Left lung (tissue), 14 donors: ENCODE data around the gene SAA1. TPM values are rescaled to one million over a fixed set of nuclear protein-coding genes. Genes with fewer than 3 reads are reported as not detected.
A peak's percentile ranks its signal among the peaks of the same experiment; 100 is the strongest.

ENCODE experiments used
- ATAC-seq: fragments of 200-7000 bp; cut with Tn5 transposase; one replicate; pipeline ENCODE4 v1.9.1; 2020; ENCODE audit warnings: moderate library complexity
- DNase-seq, 4 donors: peaks; one replicate each; pipeline ENCODE4 v3.0.0-alpha.2; 2013 to 2020
- H3K27ac ChIP-seq, 2 donors: fragments of 200-600 bp; sonication (generic) in 1 of 2; one replicate each; pipeline versions ENCODE4 v1.5.0 to v1.8.0; 2020 to 2021
- H3K27me3 ChIP-seq, 2 donors: fragments of 200-600 bp; sonication (generic) in 1 of 2; one replicate each; pipeline versions ENCODE4 v1.5.0 to v1.8.0; 2020 to 2021
- H3K36me3 ChIP-seq, 2 donors: fragments of 200-600 bp; sonication (generic) in 1 of 2; one replicate each; pipeline versions ENCODE4 v1.5.0 to v1.8.0; 2020 to 2021
- H3K4me1 ChIP-seq, 2 donors: fragments of 200-600 bp; one replicate each; pipeline ENCODE4 v1.8.0; 2021
- H3K4me3 ChIP-seq, 2 donors: fragments of 200-600 bp; sonication (generic) in 1 of 2; one replicate each; pipeline versions ENCODE4 v1.5.0 to v1.8.0; 2020 to 2021; ENCODE audit warnings: mild to moderate bottlenecking in 1 of 2
- H3K9me3 ChIP-seq, 2 donors: fragments of 200-600 bp; sonication (generic) in 1 of 2; one replicate each; pipeline versions ENCODE4 v1.5.0 to v1.8.0; 2020 to 2021
- CTCF ChIP-seq, 2 donors: fragments of 200-600 bp; sonication (generic) in 1 of 2; IDR thresholded peaks; one replicate each; pipeline versions ENCODE4 v1.5.0 to v1.8.0; 2021; ENCODE audit warnings: antibody characterized with exemption in 2 of 2
- intact Hi-C, 2 donors: fragments of 100-400 bp; cut with DNase I; formaldehyde crosslinking; loops; one replicate each; pipeline versions ENCODE4 v1.11.2 to v1.14.2; 2022
- long read RNA-seq, 12 donors: library from polyadenylated mRNA in 2 of 12; unstranded in 2 of 12; transcript quantifications; one replicate each; pipeline ENCODE4 v2.0.0 and lab custom pipeline, GENCODE V29; 2019 to 2026
- polyA plus RNA-seq, 6 donors: library from polyadenylated mRNA; unstranded; fragments of 120-200 nt; gene quantifications; one replicate each; pipeline ENCODE4 v1.2.1, GENCODE V29; 2013; ENCODE audit not compliant: insufficient read length in 6 of 6
- total RNA-seq, 2 donors: library from RNA; stranded (reverse); fragmentation: NEBNext Ultra II Directional; extraction: Animal tissue kit (Norgen Biotek cat#: 25700); gene quantifications; one replicate each; pipeline ENCODE4 v1.2.1, GENCODE V29; 2021
- donor health status: DM: no; HTN: yes; CAD: no.
- donor health status: DM: no; HTN: no; CAD: no.

The SAA1 gene
- total RNA-seq: 100 to 1,000 TPM in 1 of 2 donors, under 1 TPM in 1; 0.58 to 194 TPM
- not detected for polyA plus RNA-seq
- long read RNA-seq, donor 1: 0 reads
- long read RNA-seq, donor 2: 0 reads
- long read RNA-seq, donor 3: 0 reads
- long read RNA-seq, donor 4, partial matches to known transcripts: 0 of 2 reads
- long read RNA-seq, donor 4, other reads (novel, unspliced or antisense): 0 of 2 reads
- long read RNA-seq, donor 5: 0 reads
- long read RNA-seq, donor 6: 0 reads
- long read RNA-seq, donor 7: 0 reads
- long read RNA-seq, donor 8: 0 reads
- long read RNA-seq, donor 9: 0 reads
- long read RNA-seq, donor 10, transcript SAA1-202 (4 exons, 675 nt): minor isoform, 6 of 348 reads
- long read RNA-seq, donor 10, transcript SAA1-203 (5 exons, 583 nt): minor isoform, 6 of 348 reads
- long read RNA-seq, donor 10, transcript SAA1-201 (4 exons, 615 nt): major isoform, 314 of 348 reads
- long read RNA-seq, donor 10, partial matches to known transcripts: 22 of 348 reads
- long read RNA-seq, donor 10, other reads (novel, unspliced or antisense): 0 of 348 reads
- long read RNA-seq, donor 11: 0 reads
- long read RNA-seq, donor 12: 0 reads

GRCh38 chr11:18265949-18266348 is at the start of gene SAA1:
TSS of gene SAA1 (plus strand) at chr11:18266264. CDS start at chr11:18266888, 624 bp downstream.
- peaks cover 0 to 10% of the 10 kb centered on the region in 2 donors for H3K4me1 ChIP-seq
- DNase-seq: no peak
- no peak within 1 kb of the TSS for H3K4me3 ChIP-seq
- no peak within 1 kb of the TSS for H3K27ac ChIP-seq
- no peaks in the 10 kb centered on the region for H3K36me3 ChIP-seq
- no peaks in the 10 kb centered on the region for H3K27me3 ChIP-seq
- TF ChIP-seq CTCF (IDR thresholded peaks at IDR 0.05): no peak
- no peaks in the 10 kb centered on the region for H3K9me3 ChIP-seq
- intact Hi-C loops: no loop called here
- no peak for ATAC-seq

- DNase-seq: no peak
- Histone ChIP-seq H3K27me3 (no peaks in the 10 kb centered on the region), H3K27ac (no peak overlapping the region), H3K9me3 (no peaks in the 10 kb centered on the region), H3K36me3 (no peaks in the 10 kb centered on the region), H3K4me1 (no peaks in the 10 kb centered on the region), H3K4me3 (no peak overlapping the region)
- ATAC-seq: no peak
- intact Hi-C loops: no loop called here
- TF ChIP-seq CTCF (IDR thresholded peaks at IDR 0.05): no peak
Observed at GRCh38 chr11:18221274-18221876, 44.7 kb upstream of the SAA1 start.

- no peaks in the 10 kb centered on the region for H3K9me3 ChIP-seq
- ATAC-seq (no peak), DNase-seq (no peak)
- H3K36me3 ChIP-seq: no peaks in the 10 kb centered on the region
- intact Hi-C loops: no loop called here
- no peak overlapping the region for H3K27ac ChIP-seq
- no peaks in the 10 kb centered on the region for H3K27me3 ChIP-seq
- no peaks in the 10 kb centered on the region for H3K4me1 ChIP-seq
- no peak overlapping the region for H3K4me3 ChIP-seq
- no peak for TF ChIP-seq CTCF (IDR thresholded peaks at IDR 0.05)
Observed at GRCh38 chr11:18222814-18223421, 43.1 kb upstream of the SAA1 start.

GRCh38 chr11:18223591-18224387 is 42.3 kb upstream of the SAA1 start:
- Histone ChIP-seq H3K9me3 (no peaks in the 10 kb centered on the region), H3K36me3 (no peaks in the 10 kb centered on the region), H3K27ac (no peak overlapping the region), H3K27me3 (no peaks in the 10 kb centered on the region), H3K4me3 (no peak overlapping the region), H3K4me1 (no peaks in the 10 kb centered on the region)
- TF ChIP-seq CTCF (IDR thresholded peaks at IDR 0.05): no peak
- ATAC-seq (no peak), DNase-seq (peak in 2 of 4 donors; percentile 18 to 24)
- intact Hi-C loops: no loop called here
